Measurements from ENCODE around the gene AQP12B.
"Not testable (repeated sequence)": the region's sequence is repeated elsewhere in the genome, so short reads cannot be mapped to it uniquely, and the experiment has no call there.

- not testable (repeated sequence) for TF ChIP-seq CTCF (IDR thresholded peaks at IDR 0.05; ENCODE audit: poor library complexity, severe bottlenecking); TAF1 (IDR thresholded peaks at IDR 0.05; ENCODE audit: low read depth); REST (IDR thresholded peaks at IDR 0.05; ENCODE audit: borderline replicate concordance); EZH2 (IDR thresholded peaks at IDR 0.05; ENCODE audit: borderline replicate concordance, insufficient read depth, low read length, poor library complexity, severe bottlenecking); EP300 (conservative IDR thresholded peaks at IDR 0.05; ENCODE audit: poor library complexity, severe bottlenecking); RAD21 (conservative IDR thresholded peaks at IDR 0.05); SMC3 (conservative IDR thresholded peaks at IDR 0.05; ENCODE audit: poor library complexity); POLR2AphosphoS5 (IDR thresholded peaks at IDR 0.05); MXI1 (conservative IDR thresholded peaks at IDR 0.05; ENCODE audit: poor library complexity, severe bottlenecking)
These were observed 22.8 kb downstream of the AQP12B start for GRCh38 chr2:240659883-240660282.
